SK-N-SH (cell line): ENCODE data around the gene TMEM69. TPM values are rescaled to one million over a fixed set of nuclear protein-coding genes. Genes with fewer than 3 reads are reported as not detected.

ENCODE experiments used
- CTCF ChIA-PET: fragments of 300-600, 350-600 bp; formaldehyde crosslinking; extraction: SDS; loops from one replicate; lab custom pipeline; 2021; lab: Yijun Ruan, JAX
- POLR2A ChIA-PET: fragments of 350-600 bp; sonication (Branson Sonifier 250); formaldehyde crosslinking; extraction: SDS; loops from one replicate; lab custom pipeline; 2020; ENCODE audit warnings: antibody characterized with exemption, inconsistent platforms; lab: Yijun Ruan, JAX
- DNase-seq: peaks from one replicate; pipeline ENCODE4 v3.0.0; 2012
- H2AFZ ChIP-seq: fragments of 200-600 bp; sonication (generic); 2 replicates; pipeline ENCODE4 v1.8.1; 2016; ENCODE audit warnings: antibody characterized with exemption, mild to moderate bottlenecking, low read depth
- H3F3A ChIP-seq: fragments of 200-600 bp; sonication (generic); replicated peaks from 2 replicates; pipeline ENCODE3; 2016; ENCODE audit warnings: antibody characterized with exemption, mild to moderate bottlenecking; ENCODE audit not compliant: insufficient read depth
- H3K27ac ChIP-seq, 2 experiments: fragments of 200-500 bp in 1 of 2; fragments of 200-600 bp in 1 of 2; sonication (Bioruptor generic) in 1 of 2; sonication (generic), shearing (Covaris generic) in 1 of 2; 2 replicates each; pipeline versions ENCODE4 v1.5.1 to v1.6.1; 2014 to 2016; ENCODE audit warnings: low read depth in 2 of 2, inconsistent platforms in 1 of 2, low read length in 1 of 2, mild to moderate bottlenecking in 1 of 2, mixed read lengths in 1 of 2
- H3K27me3 ChIP-seq: fragments of 200-600 bp; sonication (generic), shearing (Covaris generic); 2 replicates; pipeline ENCODE4 v1.6.1; 2016; ENCODE audit warnings: mixed run types; ENCODE audit not compliant: insufficient read depth
- H3K36me3 ChIP-seq, 2 experiments: fragments of 200-500 bp in 1 of 2; fragments of 200-600 bp in 1 of 2; sonication (Bioruptor generic) in 1 of 2; sonication (generic) in 1 of 2; replicated peaks in 1 of 2; 2 replicates each; pipeline versions ENCODE3 to v1.5.1; 2014 to 2016; ENCODE audit warnings: low read length in 1 of 2, mild to moderate bottlenecking in 1 of 2; ENCODE audit not compliant: insufficient read depth in 2 of 2, control insufficient read depth in 1 of 2
- H3K4me1 ChIP-seq, 2 experiments: fragments of 200-500 bp in 1 of 2; fragments of 200-600 bp in 1 of 2; sonication (Bioruptor generic) in 1 of 2; sonication (generic), shearing (Covaris generic) in 1 of 2; 2 replicates each; pipeline versions ENCODE4 v1.5.1 to v1.6.1; 2014 to 2016; ENCODE audit warnings: low read depth in 1 of 2, low read length in 1 of 2, mixed run types in 1 of 2; ENCODE audit not compliant: insufficient read depth in 2 of 2, control insufficient read depth in 1 of 2
- H3K4me2 ChIP-seq: fragments of 200-600 bp; sonication (generic), shearing (Covaris generic); 2 replicates; pipeline ENCODE4 v1.6.1; 2017; ENCODE audit warnings: mixed run types
- H3K4me3 ChIP-seq, 2 experiments: fragments of 200-500 bp in 1 of 2; fragments of 200-600 bp in 1 of 2; sonication (Bioruptor generic) in 1 of 2; sonication (generic), shearing (Covaris generic) in 1 of 2; 2 replicates each; pipeline versions ENCODE4 v1.5.1 to v1.8.1; 2014 to 2016; ENCODE audit warnings: low read depth in 2 of 2, inconsistent platforms in 1 of 2, low read length in 1 of 2, mild to moderate bottlenecking in 1 of 2, mixed read lengths in 1 of 2, moderate library complexity in 1 of 2
- H3K79me2 ChIP-seq: fragments of 200-600 bp; sonication (generic); 2 replicates; pipeline ENCODE4 v1.8.1; 2017; ENCODE audit warnings: mild to moderate bottlenecking; ENCODE audit not compliant: insufficient read depth
- H3K9ac ChIP-seq: fragments of 200-600 bp; sonication (generic); 2 replicates; pipeline ENCODE4 v1.6.1; 2017; ENCODE audit warnings: mixed run types
- H3K9me2 ChIP-seq: fragments of 200-600 bp; sonication (generic); 2 replicates; pipeline ENCODE4 v1.6.1; 2017; ENCODE audit warnings: mixed run types
- H3K9me3 ChIP-seq: fragments of 200-600 bp; sonication (generic); 2 replicates; pipeline ENCODE4 v1.6.1; 2017; ENCODE audit warnings: mixed run types, mild to moderate bottlenecking, moderate library complexity
- H4K20me1 ChIP-seq: fragments of 200-600 bp; sonication (generic); 2 replicates; pipeline ENCODE4 v1.6.1; 2017; ENCODE audit warnings: mild to moderate bottlenecking, mixed run types; ENCODE audit not compliant: insufficient read depth
- CHD2 ChIP-seq: fragments of 150-350 bp; IDR thresholded peaks from 2 replicates; pipeline ENCODE4 v1.6.1; 2018; ENCODE audit warnings: low read length; ENCODE audit not compliant: partially characterized antibody
- ELF1 ChIP-seq: IDR thresholded peaks from 2 replicates; pipeline ENCODE4 v1.4.0; 2012
- FOXJ3 ChIP-seq: sonication (generic); formaldehyde crosslinking; IDR thresholded peaks from 2 replicates; pipeline ENCODE4 v1.5.1; 2020; ENCODE audit warnings: mild to moderate bottlenecking, missing genetic modification reagents
- GABPA ChIP-seq: IDR thresholded peaks from 2 replicates; pipeline ENCODE4 v1.4.0; 2012; ENCODE audit warnings: low read depth, mild to moderate bottlenecking
- JUND ChIP-seq: IDR thresholded peaks from 2 replicates; pipeline ENCODE4 v1.4.0; 2012
- MEF2A ChIP-seq: IDR thresholded peaks from 2 replicates; pipeline ENCODE4 v1.4.0; 2012; ENCODE audit warnings: low read depth, borderline replicate concordance
- POLR2AphosphoS5 ChIP-seq: IDR thresholded peaks from 2 replicates; pipeline ENCODE4 v1.6.1; 2012; ENCODE audit warnings: low read depth, low read length
- RAD21 ChIP-seq: IDR thresholded peaks from 2 replicates; pipeline ENCODE4 v1.6.1; 2012; ENCODE audit warnings: mild to moderate bottlenecking, low read length
- RCOR1 ChIP-seq: fragments of 150-350 bp; IDR thresholded peaks from 2 replicates; pipeline ENCODE4 v1.6.1; 2017; ENCODE audit warnings: antibody characterized with exemption, low read length
- RFX5 ChIP-seq: IDR thresholded peaks from 2 replicates; pipeline ENCODE4 v1.6.1; 2012; ENCODE audit warnings: mild to moderate bottlenecking, improper control_type of control experiment, low read length
- SMC3 ChIP-seq: IDR thresholded peaks from 2 replicates; pipeline ENCODE4 v1.6.1; 2012; ENCODE audit warnings: low read depth, low read length, improper control_type of control experiment
- TCF12 ChIP-seq: IDR thresholded peaks from 2 replicates; pipeline ENCODE4 v1.4.0; 2012
- TEAD4 ChIP-seq: IDR thresholded peaks from 2 replicates; pipeline ENCODE4 v1.4.0; 2012; ENCODE audit warnings: mild to moderate bottlenecking, borderline replicate concordance; ENCODE audit not compliant: insufficient read depth
- WGBS: methylation state at CpG from one replicate; pipeline ENCODE4 v1.1.6; 2017; ENCODE audit warnings: low lambda C conversion rate; 5-methylcytosine and 5-hydroxymethylcytosine counted together
- polyA plus RNA-seq, 3 experiments: library from polyadenylated mRNA; depleted of rRNA; stranded (reverse); fragments of >200 nt; gene quantifications; 2 replicates each; pipeline ENCODE4 v1.2.3, GENCODE V29; 2012
- TF ChIP-seq, protein P1 (sequence below): IDR thresholded peaks from 2 replicates; pipeline ENCODE4 v1.4.0; 2012; ENCODE audit warnings: low read depth, borderline replicate concordance
- TF ChIP-seq, protein P2 (sequence below): fragments of 150-350 bp; IDR thresholded peaks from 2 replicates; pipeline ENCODE4 v1.6.1; 2017; ENCODE audit warnings: antibody characterized with exemption, low read length, low read depth, borderline replicate concordance

Gene TMEM69
- polyA plus RNA-seq, 1 of the 3 experiments (the other 2 are of a cell fraction) = 46.1 TPM

DNA sequence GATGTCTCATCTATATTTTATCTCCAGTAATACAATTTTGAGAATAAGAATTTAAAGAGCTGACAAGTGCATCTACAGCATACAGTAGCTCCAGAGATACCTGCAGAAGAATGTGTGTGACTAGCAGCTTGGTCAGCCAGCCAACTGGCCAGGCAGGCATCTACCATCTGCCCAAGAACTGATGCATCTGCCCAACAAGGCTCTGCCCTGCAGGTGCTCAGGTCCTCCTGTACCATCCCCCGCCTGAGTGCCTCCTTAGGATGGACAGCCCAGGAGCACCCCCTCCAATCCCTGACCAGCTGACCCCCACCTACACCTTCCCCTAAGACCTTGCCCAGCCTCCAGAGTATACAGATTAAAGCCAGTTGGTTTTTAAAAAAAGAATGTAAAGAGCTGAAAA is 30.3 kb downstream of the TMEM69 start:
- CTCF ChIA-PET = no interaction called here

GRCh38 chr1:45721207-45721606 is 33.2 kb downstream of the TMEM69 start:
- Histone ChIP-seq H2AFZ (no peak overlapping the region), H3K36me3 (peaks cover 2 to 5% of the 10 kb centered on the region in 2 experiments), H3K27ac (no peak overlapping the region), H3K27me3 (no peaks in the 10 kb centered on the region), H3K4me2 (no peak overlapping the region), H3K4me1 (no peaks in the 10 kb centered on the region), H3K9me2 (no peaks in the 10 kb centered on the region), H3F3A (no peaks in the 10 kb centered on the region), H3K79me2 (no peaks in the 10 kb centered on the region), H4K20me1 (no peaks in the 10 kb centered on the region), H3K4me3 (no peak overlapping the region), H3K9me3 (no peaks in the 10 kb centered on the region), H3K9ac (no peak overlapping the region)
- whole genome bisulfite sequencing = 91% methylated on average over 1 of the region's 1 CpG
- TF ChIP-seq POLR2AphosphoS5 = no peak
- no peak for TF ChIP-seq TEAD4
- TF ChIP-seq CHD2 = no peak
- TF ChIP-seq JUND = no peak
- no peak for TF ChIP-seq ELF1
- TF ChIP-seq SMC3 = no peak
- no peak for TF ChIP-seq FOXJ3
- no peak for TF ChIP-seq TCF12
- no peak for TF ChIP-seq RFX5
- no peak for TF ChIP-seq RCOR1
- no peak for TF ChIP-seq GABPA
- TF ChIP-seq RAD21 = no peak
- no peak for DNase-seq
- CTCF ChIA-PET = interaction anchor here (0.6 kb wide), 1 partner anchor 12 kb away, joined by 5 read pairs; no protein-coding TSS in a partner anchor
- POLR2A ChIA-PET = no interaction called here

More for the DNA sequence above, 30.3 kb downstream of the TMEM69 start:
- H4K20me1 ChIP-seq = no peaks in the 10 kb centered on the region
- no peaks in the 10 kb centered on the region for H3K79me2 ChIP-seq
- no peak overlapping the region for H3K4me2 ChIP-seq
- no peaks in the 10 kb centered on the region for H3K4me1 ChIP-seq
- H3K9ac ChIP-seq = no peak overlapping the region
- no peak overlapping the region for H2AFZ ChIP-seq
- TF ChIP-seq MEF2A = no peak
- TF ChIP-seq, protein P1, sequence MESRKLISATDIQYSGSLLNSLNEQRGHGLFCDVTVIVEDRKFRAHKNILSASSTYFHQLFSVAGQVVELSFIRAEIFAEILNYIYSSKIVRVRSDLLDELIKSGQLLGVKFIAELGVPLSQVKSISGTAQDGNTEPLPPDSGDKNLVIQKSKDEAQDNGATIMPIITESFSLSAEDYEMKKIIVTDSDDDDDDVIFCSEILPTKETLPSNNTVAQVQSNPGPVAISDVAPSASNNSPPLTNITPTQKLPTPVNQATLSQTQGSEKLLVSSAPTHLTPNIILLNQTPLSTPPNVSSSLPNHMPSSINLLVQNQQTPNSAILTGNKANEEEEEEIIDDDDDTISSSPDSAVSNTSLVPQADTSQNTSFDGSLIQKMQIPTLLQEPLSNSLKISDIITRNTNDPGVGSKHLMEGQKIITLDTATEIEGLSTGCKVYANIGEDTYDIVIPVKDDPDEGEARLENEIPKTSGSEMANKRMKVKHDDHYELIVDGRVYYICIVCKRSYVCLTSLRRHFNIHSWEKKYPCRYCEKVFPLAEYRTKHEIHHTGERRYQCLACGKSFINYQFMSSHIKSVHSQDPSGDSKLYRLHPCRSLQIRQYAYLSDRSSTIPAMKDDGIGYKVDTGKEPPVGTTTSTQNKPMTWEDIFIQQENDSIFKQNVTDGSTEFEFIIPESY = no peak
- no peak for TF ChIP-seq FOXJ3
- TF ChIP-seq JUND = no peak
- no peak for TF ChIP-seq TEAD4
- TF ChIP-seq, protein P2, sequence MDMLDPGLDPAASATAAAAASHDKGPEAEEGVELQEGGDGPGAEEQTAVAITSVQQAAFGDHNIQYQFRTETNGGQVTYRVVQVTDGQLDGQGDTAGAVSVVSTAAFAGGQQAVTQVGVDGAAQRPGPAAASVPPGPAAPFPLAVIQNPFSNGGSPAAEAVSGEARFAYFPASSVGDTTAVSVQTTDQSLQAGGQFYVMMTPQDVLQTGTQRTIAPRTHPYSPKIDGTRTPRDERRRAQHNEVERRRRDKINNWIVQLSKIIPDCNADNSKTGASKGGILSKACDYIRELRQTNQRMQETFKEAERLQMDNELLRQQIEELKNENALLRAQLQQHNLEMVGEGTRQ = no peak
- TF ChIP-seq ELF1 = no peak
- no peak for TF ChIP-seq CHD2
- H3K27ac ChIP-seq = no peak overlapping the region
- no peaks in the 10 kb centered on the region for H3F3A ChIP-seq
- H3K9me3 ChIP-seq = no peaks in the 10 kb centered on the region
- H3K9me2 ChIP-seq = no peaks in the 10 kb centered on the region
- no peak for DNase-seq
- no peaks in the 10 kb centered on the region for H3K27me3 ChIP-seq
- 100% methylated on average over 1 of the region's 1 CpG for WGBS
- H3K4me3 ChIP-seq = no peak overlapping the region
- POLR2A ChIA-PET = interaction anchor here (0.6 kb wide), 1 partner anchor 258 kb away, joined by 3 read pairs; no protein-coding TSS in a partner anchor
- H3K36me3 ChIP-seq = peaks cover 7 to 19% of the 10 kb centered on the region in 2 experiments
